Pancreas (tissue), 10 donors: ENCODE results near the gene MBD2. TPM values are rescaled to one million over a fixed set of nuclear protein-coding genes. Genes with fewer than 3 reads are reported as not detected.
"Not testable (repeated sequence)": the region's sequence is repeated elsewhere in the genome, so short reads cannot be mapped to it uniquely, and the experiment has no call there.

Experiments
- ATAC-seq, 4 donors: fragments of 200-7000 bp; cut with Tn5 transposase; one replicate each; pipeline versions ENCODE4 v1.8.0 to v1.9.1; 2020; ENCODE audit warnings: mild to moderate bottlenecking in 4 of 4, moderate library complexity in 4 of 4
- DNase-seq, 6 donors: peaks; one replicate each; pipeline ENCODE4 v3.0.0-alpha.2; 2020
- FAIRE-seq: peaks from 2 replicates; lab custom pipeline; 2012; peaks lifted over from hg19 to GRCh38; lab: Jason Lieb, UNC
- H3K27ac ChIP-seq, 4 donors: fragments of 200-600 bp; sonication (generic); 1 replicate in 3 of 4; 2 replicates in 1 of 4; pipeline versions ENCODE4 v1.5.0 to v1.8.0; 2020
- H3K27me3 ChIP-seq, 4 donors: fragments of 200-600 bp; one replicate each; pipeline ENCODE4 v1.8.0; 2021
- H3K36me3 ChIP-seq, 3 donors: fragments of 200-600 bp; sonication (generic) in 1 of 3; one replicate each; pipeline versions ENCODE4 v1.5.0 to v1.8.0; 2020 to 2021
- H3K4me1 ChIP-seq, 3 donors: fragments of 200-600 bp; one replicate each; pipeline ENCODE4 v1.8.0; 2021
- H3K4me3 ChIP-seq, 4 donors: fragments of 200-600 bp; sonication (generic) in 2 of 4; one replicate each; pipeline versions ENCODE4 v1.5.0 to v1.8.0; 2020 to 2021
- H3K9me3 ChIP-seq, 4 donors: fragments of 200-600 bp; one replicate each; pipeline ENCODE4 v1.8.0; 2021
- CTCF ChIP-seq, 4 donors: fragments of 200-600 bp; sonication (generic) in 3 of 4; IDR thresholded peaks; one replicate each; pipeline versions ENCODE4 v1.5.0 to v1.8.0; 2021; ENCODE audit warnings: antibody characterized with exemption in 4 of 4
- WGBS, 2 donors: extraction: QIAGEN DNeasy Blood & Tissue Kit; methylation state at CpG; one replicate each; pipeline ENCODE4 v1.1.7; 2013; 5-methylcytosine and 5-hydroxymethylcytosine counted together
- intact Hi-C, 3 donors: fragments of 100-400 bp; cut with DNase I; formaldehyde crosslinking; loops; one replicate each; pipeline versions ENCODE4 v1.11.1 to v1.14.2; 2022
- polyA plus RNA-seq, 2 donors: library from polyadenylated mRNA; stranded (reverse); fragments of 200-250 nt; gene quantifications; one replicate each; pipeline ENCODE4 v1.2.3, GENCODE V29; 2013
- total RNA-seq, 6 donors: library from RNA; stranded (reverse); fragmentation: NEBNext Ultra II Directional in 4 of 6; extraction: Animal tissue kit (Norgen Biotek cat#: 25700) in 4 of 6; gene quantifications; one replicate each; pipeline versions ENCODE4 v1.2.1 to v1.2.4, GENCODE V29; 2021 to 2023
- donor health status: healthy with polysubstance abuse.
- donor health status: DM: no; HTN: no; CAD: no; lungs with moderate emphysema.
- donor health status: DM: no; HTN: no; CAD: no.
- donor health status: control.
- donor health status: control.
- donor health status: Bipolar disorder and iron deficiency.
- donor health status: DM: yes; HTN: yes; CAD: no.
- donor health status: DM: no; HTN: no; CAD: no.
- donor health status: DM: no; HTN: no; CAD: no.
- donor health status: DM: yes; HTN: yes; CAD: no.

Gene MBD2
- total and polyA plus RNA-seq, 8 donors, result 15.7 to 60.5 (median 47.0) TPM

GRCh38 chr18:54222922-54223567 lies 1.4 kb downstream of the MBD2 start:
- intact Hi-C loops, result loop anchor here in 1 of 3 donors (10.0 kb wide), 2 partner anchors 52 to 302 kb away; no protein-coding TSS in a partner anchor

GRCh38 chr18:54220406-54220805 lies 4.1 kb downstream of the MBD2 start:
- no peak for TF ChIP-seq CTCF (IDR thresholded peaks at IDR 0.05)
- ATAC-seq (no peak), DNase-seq (no peak), FAIRE-seq (no peak)
- 64 to 65% methylated on average over 2 of the region's 2 CpGs for WGBS, 2 donors
- H3K36me3 ChIP-seq, result no peaks in the 10 kb centered on the region
- H3K27me3 ChIP-seq, result no peaks in the 10 kb centered on the region
- no peaks in the 10 kb centered on the region for H3K9me3 ChIP-seq
- H3K4me3 ChIP-seq, result no peak overlapping the region
- no peak overlapping the region for H3K27ac ChIP-seq
- intact Hi-C loops, result loop anchor here in 1 of 3 donors (10.0 kb wide), 2 partner anchors 54 to 304 kb away; no protein-coding TSS in a partner anchor
- peaks cover 19 to 37% (median 19%) of the 10 kb centered on the region in 3 donors for H3K4me1 ChIP-seq

More at GRCh38 chr18:54222922-54223567, 1.4 kb downstream of the MBD2 start:
- no peak for FAIRE-seq
- WGBS, 2 donors, result 5 to 7% methylated on average over 5 of the region's 5 CpGs
- Histone ChIP-seq H3K4me3 (peak overlapping the region; percentile 46 to 64 (median 55)), H3K4me1 (peaks cover 14 to 31% (median 19%) of the 10 kb centered on the region in 3 donors), H3K9me3 (no peaks in the 10 kb centered on the region), H3K27me3 (no peaks in the 10 kb centered on the region), H3K27ac (peak overlapping the region in 2 of 4 donors; percentile 76 to 89), H3K36me3 (no peaks in the 10 kb centered on the region)
- TF ChIP-seq CTCF (IDR thresholded peaks at IDR 0.05), result peak in 2 of 4 donors; percentile 4 to 8
- ATAC-seq, result peak; percentile 10 to 21 (median 16)
- peak in 2 of 6 donors; percentile 20 to 25 for DNase-seq

- 90 to 96% methylated on average over 6 of the region's 6 CpGs for WGBS, 2 donors
Observed at GRCh38 chr18:54218803-54219202, 5.7 kb downstream of the MBD2 start.

GRCh38 chr18:54218299-54218698 lies 6.2 kb downstream of the MBD2 start:
- peaks cover 14 to 33% (median 19%) of the 10 kb centered on the region in 3 donors for H3K4me1 ChIP-seq
- intact Hi-C loops, result no loop called here
- DNase-seq (no peak), ATAC-seq (peak in 1 of 4 donors; percentile 5), FAIRE-seq (no peak)
- H3K9me3 ChIP-seq, result no peaks in the 10 kb centered on the region
- H3K27me3 ChIP-seq, result no peaks in the 10 kb centered on the region
- WGBS, 2 donors, result 93 to 100% methylated on average over 2 of the region's 2 CpGs
- no peak overlapping the region for H3K4me3 ChIP-seq
- no peak for TF ChIP-seq CTCF (IDR thresholded peaks at IDR 0.05)
- H3K36me3 ChIP-seq, result no peaks in the 10 kb centered on the region
- no peak overlapping the region for H3K27ac ChIP-seq

More at GRCh38 chr18:54218803-54219202, 5.7 kb downstream of the MBD2 start:
- FAIRE-seq, H3K27me3 ChIP-seq, H3K4me3 ChIP-seq, ATAC-seq, H3K9me3 ChIP-seq, H3K27ac ChIP-seq, DNase-seq, intact Hi-C loops, H3K36me3 ChIP-seq: not testable (repeated sequence)
- peaks cover 14 to 33% (median 19%) of the 10 kb centered on the region in 3 donors for H3K4me1 ChIP-seq

- Histone ChIP-seq H3K9me3 (no peaks in the 10 kb centered on the region), H3K4me3 (no peak overlapping the region), H3K36me3 (no peaks in the 10 kb centered on the region), H3K27ac (no peak overlapping the region), H3K27me3 (no peaks in the 10 kb centered on the region), H3K4me1 (peaks cover 10 to 27% (median 13%) of the 10 kb centered on the region in 3 donors)
- 91 to 94% methylated on average over 1 of the region's 1 CpG for WGBS, 2 donors
- ATAC-seq (no peak), DNase-seq (no peak), FAIRE-seq (peak; percentile 13)
- intact Hi-C loops, result no loop called here
- no peak for TF ChIP-seq CTCF (IDR thresholded peaks at IDR 0.05)
Observed at GRCh38 chr18:54217624-54218023, 6.8 kb downstream of the MBD2 start.
